Hepatocyte (in vitro differentiated cells): ENCODE results near the gene GRIA1. TPM values are rescaled to one million over a fixed set of nuclear protein-coding genes. Genes with fewer than 3 reads are reported as not detected.

Experiments
- DNase-seq: peaks from one replicate; pipeline ENCODE4 v3.0.0-alpha.2; 2016; ENCODE audit warnings: low spot score
- H2AFZ ChIP-seq: fragments of 200-600 bp; sonication (generic); 2 replicates; pipeline ENCODE4 v1.6.0; 2016; ENCODE audit warnings: antibody characterized with exemption, mild to moderate bottlenecking
- H3K27ac ChIP-seq: fragments of 200-600 bp; sonication (generic); 2 replicates; pipeline ENCODE4 v1.5.1; 2016; ENCODE audit warnings: mild to moderate bottlenecking
- H3K27me3 ChIP-seq: fragments of 200-600 bp; sonication (generic); 2 replicates; pipeline ENCODE4 v1.6.1; 2016
- H3K36me3 ChIP-seq: fragments of 200-600 bp; sonication (generic); replicated peaks from 2 replicates; pipeline ENCODE4 v1.5.1; 2016; ENCODE audit warnings: low read depth; ENCODE audit not compliant: insufficient read depth
- H3K4me1 ChIP-seq: fragments of 200-600 bp; sonication (generic); 2 replicates; pipeline ENCODE4 v1.5.1; 2016; ENCODE audit warnings: mild to moderate bottlenecking, moderate library complexity; ENCODE audit not compliant: insufficient read depth
- H3K4me2 ChIP-seq: fragments of 200-600 bp; sonication (generic); 2 replicates; pipeline ENCODE4 v1.6.0; 2016
- H3K4me3 ChIP-seq: fragments of 200-600 bp; sonication (generic); 2 replicates; pipeline ENCODE4 v1.5.1; 2016; ENCODE audit warnings: mild to moderate bottlenecking
- H3K79me2 ChIP-seq: fragments of 200-600 bp; sonication (generic); 2 replicates; pipeline ENCODE4 v1.6.0; 2017; ENCODE audit warnings: mild to moderate bottlenecking
- H3K9me2 ChIP-seq: fragments of 200-600 bp; sonication (generic); replicated peaks from 2 replicates; pipeline ENCODE4 v1.6.0; 2017; ENCODE audit warnings: mild to moderate bottlenecking; ENCODE audit not compliant: insufficient read depth
- H3K9me3 ChIP-seq: fragments of 200-600 bp; sonication (generic); 2 replicates; pipeline ENCODE4 v1.5.1; 2016; ENCODE audit warnings: low read depth, mild to moderate bottlenecking
- H4K20me1 ChIP-seq: fragments of 200-600 bp; sonication (generic); 2 replicates; pipeline ENCODE4 v1.6.0; 2016; ENCODE audit warnings: mild to moderate bottlenecking; ENCODE audit not compliant: insufficient read depth, poor library complexity, severe bottlenecking
- EZH2 ChIP-seq: fragments of 200-600 bp; sonication (generic); IDR thresholded peaks from 2 replicates; pipeline ENCODE4 v1.6.1; 2016; ENCODE audit warnings: antibody characterized with exemption, mild to moderate bottlenecking, borderline replicate concordance
- EZH2phosphoT487 ChIP-seq: fragments of 200-600 bp; sonication (generic); IDR thresholded peaks from one replicate; pipeline ENCODE4 v1.6.1; 2018; ENCODE audit warnings: antibody characterized with exemption, mild to moderate bottlenecking, low read depth, moderate library complexity; ENCODE audit not compliant: unreplicated experiment, severe bottlenecking
- WGBS: methylation state at CpG from one replicate; pipeline ENCODE4 v1.1.6; 2016; ENCODE audit warnings: low lambda C conversion rate; ENCODE audit errors: missing lambda C conversion rate; 5-methylcytosine and 5-hydroxymethylcytosine counted together
- polyA plus RNA-seq: library from polyadenylated mRNA; unstranded; fragments of >200 nt; fragmentation: Nextera tagmentation; extraction: Ambion mirVana; gene quantifications from 2 replicates; pipeline ENCODE4 v1.2.1, GENCODE V29; 2016
- total RNA-seq: library from RNA; depleted of rRNA; stranded (reverse); fragments of >200 nt; gene quantifications from 2 replicates; pipeline ENCODE4 v1.2.3, GENCODE V29; 2014
- TF ChIP-seq, protein P1 (sequence below): fragments of 200-600 bp; sonication (generic); IDR thresholded peaks from 2 replicates; pipeline ENCODE4 v1.5.1; 2016; ENCODE audit warnings: antibody characterized with exemption, mild to moderate bottlenecking; ENCODE audit not compliant: poor library complexity

The GRIA1 gene
- total and polyA plus RNA-seq, 2 experiments from 2014 or later = 0.29 to 0.50 TPM

DNA sequence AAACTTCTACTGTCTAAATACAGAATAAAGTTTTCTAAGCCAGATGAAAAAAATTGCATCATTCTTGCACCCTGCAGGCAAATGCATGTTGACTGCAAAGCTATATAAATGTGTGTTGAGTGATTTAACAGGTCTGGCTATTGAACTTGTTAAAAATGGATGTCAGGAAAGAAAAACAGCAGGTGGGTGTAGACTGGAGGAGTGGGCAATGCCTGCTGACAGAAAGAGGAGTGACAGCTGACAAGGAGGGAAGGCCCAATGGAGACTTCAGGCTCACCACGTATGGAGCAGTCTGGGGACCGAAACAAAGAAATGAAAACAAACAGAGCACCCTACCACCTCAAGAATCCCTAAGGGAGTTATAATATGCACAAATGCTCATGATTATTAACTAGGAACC is 127.8 kb downstream of the GRIA1 start:
- no peak overlapping the region for H3K4me2 ChIP-seq
- H3K27me3 ChIP-seq = no peaks in the 10 kb centered on the region
- H2AFZ ChIP-seq = no peak overlapping the region
- H3K79me2 ChIP-seq = no peaks in the 10 kb centered on the region
- no peaks in the 10 kb centered on the region for H3K4me1 ChIP-seq
- H4K20me1 ChIP-seq = no peaks in the 10 kb centered on the region
- no peaks in the 10 kb centered on the region for H3K36me3 ChIP-seq
- DNase-seq = no peak
- no peaks in the 10 kb centered on the region for H3K9me3 ChIP-seq
- WGBS = 81% methylated on average over 2 of the region's 2 CpGs
- H3K9me2 ChIP-seq = no peaks in the 10 kb centered on the region
- no peak overlapping the region for H3K4me3 ChIP-seq
- no peak overlapping the region for H3K27ac ChIP-seq
- TF ChIP-seq EZH2 = no peak
- TF ChIP-seq EZH2phosphoT487 = no peak
- TF ChIP-seq, protein P1, sequence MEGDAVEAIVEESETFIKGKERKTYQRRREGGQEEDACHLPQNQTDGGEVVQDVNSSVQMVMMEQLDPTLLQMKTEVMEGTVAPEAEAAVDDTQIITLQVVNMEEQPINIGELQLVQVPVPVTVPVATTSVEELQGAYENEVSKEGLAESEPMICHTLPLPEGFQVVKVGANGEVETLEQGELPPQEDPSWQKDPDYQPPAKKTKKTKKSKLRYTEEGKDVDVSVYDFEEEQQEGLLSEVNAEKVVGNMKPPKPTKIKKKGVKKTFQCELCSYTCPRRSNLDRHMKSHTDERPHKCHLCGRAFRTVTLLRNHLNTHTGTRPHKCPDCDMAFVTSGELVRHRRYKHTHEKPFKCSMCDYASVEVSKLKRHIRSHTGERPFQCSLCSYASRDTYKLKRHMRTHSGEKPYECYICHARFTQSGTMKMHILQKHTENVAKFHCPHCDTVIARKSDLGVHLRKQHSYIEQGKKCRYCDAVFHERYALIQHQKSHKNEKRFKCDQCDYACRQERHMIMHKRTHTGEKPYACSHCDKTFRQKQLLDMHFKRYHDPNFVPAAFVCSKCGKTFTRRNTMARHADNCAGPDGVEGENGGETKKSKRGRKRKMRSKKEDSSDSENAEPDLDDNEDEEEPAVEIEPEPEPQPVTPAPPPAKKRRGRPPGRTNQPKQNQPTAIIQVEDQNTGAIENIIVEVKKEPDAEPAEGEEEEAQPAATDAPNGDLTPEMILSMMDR = no peak

DNA sequence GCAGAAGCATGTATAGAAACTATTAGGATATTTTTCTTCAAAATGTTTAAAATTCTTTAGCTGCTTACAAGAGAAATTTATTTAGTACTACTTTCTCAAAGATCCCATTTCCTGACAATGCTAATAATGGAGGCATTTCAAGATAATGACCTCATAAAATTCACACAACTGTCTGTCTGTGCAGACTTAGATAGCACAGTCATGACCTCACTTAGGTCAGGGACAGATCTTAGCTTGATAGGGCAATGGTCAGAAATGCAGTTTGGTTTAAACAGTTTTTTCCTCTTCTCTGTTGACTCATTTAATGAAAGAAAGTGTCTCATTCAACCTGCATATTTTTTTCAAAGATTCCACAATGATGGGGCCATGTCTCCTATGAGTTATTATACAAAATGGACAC is 128.4 kb downstream of the GRIA1 start:
- H3K9me3 ChIP-seq = no peaks in the 10 kb centered on the region
- no peak overlapping the region for H3K27ac ChIP-seq
- no peaks in the 10 kb centered on the region for H3K9me2 ChIP-seq
- no peak for DNase-seq
- no peak overlapping the region for H3K4me2 ChIP-seq
- H3K4me3 ChIP-seq = no peak overlapping the region
- no peaks in the 10 kb centered on the region for H4K20me1 ChIP-seq
- no peaks in the 10 kb centered on the region for H3K79me2 ChIP-seq
- no peaks in the 10 kb centered on the region for H3K27me3 ChIP-seq
- no peaks in the 10 kb centered on the region for H3K4me1 ChIP-seq
- no peak overlapping the region for H2AFZ ChIP-seq
- no peaks in the 10 kb centered on the region for H3K36me3 ChIP-seq
- no peak for TF ChIP-seq EZH2
- TF ChIP-seq, protein P1 = no peak
- TF ChIP-seq EZH2phosphoT487 = no peak

DNA sequence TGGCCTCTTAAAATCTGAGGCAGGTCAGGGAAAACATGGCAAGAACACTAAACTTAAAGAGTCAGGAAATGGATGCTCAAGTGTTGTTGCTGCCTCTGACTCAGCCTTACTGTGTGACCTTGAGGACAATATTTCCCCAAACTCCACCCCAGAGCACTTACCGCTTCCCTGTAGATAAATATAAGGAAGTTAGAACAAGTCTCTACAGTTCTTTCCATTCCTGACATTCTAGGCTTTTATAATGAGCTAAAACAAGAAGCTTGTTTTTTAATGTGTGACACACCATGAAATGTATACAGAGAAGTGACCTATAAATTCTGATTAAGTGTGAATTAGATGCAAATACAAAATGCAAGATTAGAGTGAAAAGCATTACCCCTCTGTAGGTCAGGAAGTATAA is 129.3 kb downstream of the GRIA1 start:
- TF ChIP-seq, protein P1 = no peak
- no peak for TF ChIP-seq EZH2phosphoT487
- no peak for TF ChIP-seq EZH2
- H3K9me2 ChIP-seq = no peaks in the 10 kb centered on the region
- H3K79me2 ChIP-seq = no peaks in the 10 kb centered on the region
- H3K4me2 ChIP-seq = no peak overlapping the region
- no peak overlapping the region for H3K27ac ChIP-seq
- 79% methylated on average over 1 of the region's 1 CpG for WGBS
- H3K27me3 ChIP-seq = no peaks in the 10 kb centered on the region
- no peak overlapping the region for H3K4me3 ChIP-seq
- H3K9me3 ChIP-seq = no peaks in the 10 kb centered on the region
- peak; percentile 11 for DNase-seq
- no peaks in the 10 kb centered on the region for H3K36me3 ChIP-seq
- no peaks in the 10 kb centered on the region for H3K4me1 ChIP-seq
- no peak overlapping the region for H2AFZ ChIP-seq
- no peaks in the 10 kb centered on the region for H4K20me1 ChIP-seq

DNA sequence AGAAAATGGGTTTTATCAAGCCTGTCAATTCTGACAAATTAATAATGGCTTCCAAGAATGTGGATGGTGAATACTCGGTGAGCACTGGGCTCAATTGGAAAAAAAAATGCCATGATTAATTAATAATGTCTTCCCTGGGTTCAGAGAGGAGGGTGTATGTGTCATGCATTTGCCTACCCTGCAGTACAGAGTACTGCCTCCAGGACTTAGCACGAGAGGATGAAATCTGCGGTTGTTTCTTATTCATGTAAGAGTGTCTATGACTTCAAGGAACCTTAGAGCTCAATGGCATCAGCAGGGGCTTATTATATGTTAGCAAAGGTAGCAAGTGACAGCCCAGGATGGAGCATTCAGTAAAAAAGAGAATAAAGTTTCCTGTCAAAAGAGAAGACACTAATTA is 132.7 kb downstream of the GRIA1 start:
- 83% methylated on average over 3 of the region's 3 CpGs for WGBS
- no peak for DNase-seq
- Histone ChIP-seq H3K4me2 (no peak overlapping the region), H3K79me2 (no peaks in the 10 kb centered on the region), H3K9me2 (no peaks in the 10 kb centered on the region), H3K4me3 (no peak overlapping the region), H2AFZ (no peak overlapping the region), H4K20me1 (no peaks in the 10 kb centered on the region), H3K9me3 (no peaks in the 10 kb centered on the region), H3K36me3 (no peaks in the 10 kb centered on the region), H3K27ac (no peak overlapping the region), H3K27me3 (no peaks in the 10 kb centered on the region), H3K4me1 (no peaks in the 10 kb centered on the region)
- TF ChIP-seq, protein P1 = no peak
- TF ChIP-seq EZH2phosphoT487 (no peak), EZH2 (no peak)
